Ascending aorta (tissue), 2 donors: ENCODE data around the gene GPR152. TPM values are rescaled to one million over a fixed set of nuclear protein-coding genes. Genes with fewer than 3 reads are reported as not detected.

Experiments
- DNase-seq, 2 donors: peaks; one replicate each; pipeline ENCODE4 v3.0.0-alpha.2; 2019; ENCODE audit warnings: low spot score in 2 of 2
- H3K27ac ChIP-seq, 2 donors: fragments of 200-600 bp; sonication (generic); one replicate each; pipeline ENCODE4 v1.5.1; 2016 to 2017; ENCODE audit warnings: mild to moderate bottlenecking in 1 of 2
- H3K27me3 ChIP-seq: fragments of 200-600 bp; sonication (generic); one replicate; pipeline ENCODE4 v1.5.1; 2017
- H3K36me3 ChIP-seq, 2 donors: fragments of 200-600 bp; sonication (generic); one replicate each; pipeline ENCODE4 v1.5.1; 2016
- H3K4me1 ChIP-seq, 2 donors: fragments of 200-600 bp; sonication (generic); one replicate each; pipeline ENCODE4 v1.5.1; 2016 to 2017; ENCODE audit warnings: mild to moderate bottlenecking in 1 of 2
- H3K4me3 ChIP-seq, 2 donors: fragments of 200-600 bp; sonication (generic); one replicate each; pipeline ENCODE4 v1.5.1; 2016 to 2017; ENCODE audit warnings: mild to moderate bottlenecking in 1 of 2
- H3K9me3 ChIP-seq, 2 donors: fragments of 200-600 bp; sonication (generic); one replicate each; pipeline ENCODE4 v1.5.1; 2016
- CTCF ChIP-seq, 3 experiments: fragments of 200-600 bp in 2 of 3; fragments of 450-650 bp in 1 of 3; sonication (generic) in 2 of 3; IDR thresholded peaks; one replicate each; pipeline ENCODE4 v1.5.1; 2016 to 2019; ENCODE audit warnings: antibody characterized with exemption in 3 of 3, mild to moderate bottlenecking in 1 of 3, moderate library complexity in 1 of 3
- intact Hi-C: fragments of 100-400 bp; cut with DNase I; formaldehyde crosslinking; loops from one replicate; pipeline ENCODE4 v1.15.1; 2023
- total RNA-seq: library from RNA; depleted of rRNA; stranded (reverse); fragments of >200 nt; gene quantifications from one replicate; pipeline ENCODE4 v1.1.0, GENCODE V29; 2016

The GPR152 gene
- total RNA-seq, 1 donor from 2014 or later = not detected

DNA sequence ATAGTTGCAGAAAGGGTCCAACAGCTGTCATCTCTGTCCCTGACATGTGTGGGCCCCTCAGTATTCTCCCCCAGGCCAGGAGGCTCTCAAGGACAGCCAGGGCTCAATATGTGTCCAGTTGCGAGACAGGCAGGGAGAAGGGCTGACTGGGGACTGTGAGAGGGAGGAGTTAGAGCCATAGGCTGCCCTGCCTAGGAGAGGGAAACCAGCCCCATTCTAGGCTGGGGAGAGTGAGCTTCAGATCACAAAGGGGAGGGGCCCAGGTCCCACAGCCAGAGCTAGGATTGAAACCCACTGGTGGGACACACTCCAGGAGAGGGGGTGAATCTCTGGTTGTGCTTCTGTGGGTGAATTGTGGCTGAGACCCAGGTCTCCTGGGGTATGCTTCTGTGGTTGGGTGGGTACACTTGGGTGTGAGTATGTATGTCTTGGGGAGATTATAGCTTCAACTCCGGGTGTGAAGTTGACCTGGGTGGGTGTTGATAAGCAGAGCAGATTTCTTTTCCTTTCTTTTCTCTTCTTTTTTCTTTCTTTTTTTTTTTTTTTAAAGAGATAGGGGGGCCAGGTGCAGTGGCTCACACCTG is 39.2 kb downstream of the GPR152 start:
- Histone ChIP-seq H3K27ac (no peak overlapping the region), H3K27me3 (no peaks in the 10 kb centered on the region), H3K4me3 (no peak overlapping the region), H3K9me3 (no peaks in the 10 kb centered on the region), H3K4me1 (peaks cover 0 to 28% of the 10 kb centered on the region in 2 donors), H3K36me3 (no peaks in the 10 kb centered on the region)
- DNase-seq = no peak
- intact Hi-C loops = no loop called here
- no peak for TF ChIP-seq CTCF (IDR thresholded peaks at IDR 0.05)

GRCh38 chr11:67412495-67413179 is 39.9 kb downstream of the GPR152 start:
- H3K4me3 ChIP-seq = no peak overlapping the region
- H3K9me3 ChIP-seq = no peaks in the 10 kb centered on the region
- DNase-seq = no peak
- H3K27me3 ChIP-seq = no peaks in the 10 kb centered on the region
- intact Hi-C loops = no loop called here
- H3K36me3 ChIP-seq = no peaks in the 10 kb centered on the region
- peaks cover 0 to 20% of the 10 kb centered on the region in 2 donors for H3K4me1 ChIP-seq
- no peak overlapping the region for H3K27ac ChIP-seq
- no peak for TF ChIP-seq CTCF (IDR thresholded peaks at IDR 0.05)

- no peak overlapping the region for H3K4me3 ChIP-seq
- peaks cover 0 to 14% of the 10 kb centered on the region in 2 donors for H3K4me1 ChIP-seq
- no peak for DNase-seq
- no peaks in the 10 kb centered on the region for H3K36me3 ChIP-seq
- no peaks in the 10 kb centered on the region for H3K9me3 ChIP-seq
- no peak overlapping the region for H3K27ac ChIP-seq
- intact Hi-C loops = no loop called here
- no peaks in the 10 kb centered on the region for H3K27me3 ChIP-seq
- no peak for TF ChIP-seq CTCF (IDR thresholded peaks at IDR 0.05)
These were observed 40.8 kb downstream of the GPR152 start for GRCh38 chr11:67411785-67412152.

DNA sequence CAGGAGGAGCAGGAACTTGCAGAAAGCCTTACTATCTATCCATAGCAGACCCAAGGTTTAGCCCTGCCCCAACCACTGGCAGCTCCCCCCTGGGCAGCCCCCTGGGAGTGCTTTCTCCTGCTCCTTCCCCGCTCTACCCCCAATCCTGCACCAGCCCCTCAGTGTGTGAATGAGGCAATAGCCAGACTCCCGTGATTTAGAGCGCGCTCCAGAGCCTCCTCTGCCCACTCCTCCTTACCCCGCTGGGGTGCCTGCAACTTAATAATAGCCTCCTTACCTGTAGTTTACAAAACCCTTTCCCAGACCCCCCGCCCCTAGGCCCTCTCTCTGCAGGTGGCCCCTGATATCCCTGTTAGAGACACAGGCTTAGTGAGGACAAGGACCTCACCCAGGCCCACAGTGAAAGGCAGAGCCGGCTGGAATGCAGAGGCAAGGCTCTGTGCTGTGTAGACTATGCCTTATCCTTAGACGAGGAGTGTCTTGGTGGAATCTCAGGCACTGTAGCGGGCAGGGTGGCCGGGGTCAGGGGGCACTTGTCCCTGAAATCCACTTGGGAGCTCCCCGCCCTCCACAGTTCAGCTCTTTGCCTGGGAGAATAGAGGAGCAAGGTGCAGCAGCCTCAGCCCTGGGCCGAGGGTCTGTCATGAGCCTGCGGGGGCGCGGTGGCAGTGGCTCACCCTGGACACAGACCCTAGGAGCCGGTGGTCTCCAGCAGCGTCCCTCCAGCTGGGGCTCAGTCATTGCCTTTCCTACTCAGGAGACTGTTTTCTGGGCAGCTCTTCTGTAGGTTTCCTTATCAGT is 41.3 kb downstream of the GPR152 start:
- Histone ChIP-seq H3K4me3 (no peak overlapping the region), H3K36me3 (no peaks in the 10 kb centered on the region), H3K4me1 (peaks cover 0 to 8% of the 10 kb centered on the region in 2 donors), H3K9me3 (no peaks in the 10 kb centered on the region), H3K27ac (no peak overlapping the region), H3K27me3 (no peaks in the 10 kb centered on the region)
- no peak for TF ChIP-seq CTCF (IDR thresholded peaks at IDR 0.05)
- intact Hi-C loops = no loop called here
- DNase-seq = no peak

GRCh38 chr11:67410369-67410831 is 42.1 kb downstream of the GPR152 start:
- intact Hi-C loops = no loop called here
- H3K4me1 ChIP-seq = peaks cover 0 to 3% of the 10 kb centered on the region in 2 donors
- TF ChIP-seq CTCF (IDR thresholded peaks at IDR 0.05) = no peak
- no peak overlapping the region for H3K27ac ChIP-seq
- no peaks in the 10 kb centered on the region for H3K27me3 ChIP-seq
- no peaks in the 10 kb centered on the region for H3K36me3 ChIP-seq
- no peaks in the 10 kb centered on the region for H3K9me3 ChIP-seq
- H3K4me3 ChIP-seq = no peak overlapping the region
- DNase-seq = no peak
